HUES48 (cell line): ENCODE results near the gene ADCY7.
"Not testable (repeated sequence)": the region's sequence is repeated elsewhere in the genome, so short reads cannot be mapped to it uniquely, and the experiment has no call there.

Source experiments
- H3K27ac ChIP-seq: one replicate; pipeline ENCODE4 v1.7.0; 2013; ENCODE audit warnings: low read depth, low read length, inconsistent platforms
- H3K27me3 ChIP-seq: 2 replicates; pipeline ENCODE4 v1.6.1; 2013; ENCODE audit warnings: mild to moderate bottlenecking, low read length; ENCODE audit not compliant: control insufficient read depth, insufficient read depth
- H3K36me3 ChIP-seq: 2 replicates; pipeline ENCODE4 v1.6.1; 2013; ENCODE audit warnings: low read length; ENCODE audit not compliant: control insufficient read depth, insufficient read depth
- H3K4me1 ChIP-seq: 2 replicates; pipeline ENCODE4 v1.6.1; 2013; ENCODE audit warnings: mild to moderate bottlenecking, low read length; ENCODE audit not compliant: control insufficient read depth, insufficient read depth
- H3K4me3 ChIP-seq: 2 replicates; pipeline ENCODE4 v1.5.1; 2013; ENCODE audit warnings: mild to moderate bottlenecking, low read depth, low read length
- H3K9ac ChIP-seq: 2 replicates; pipeline ENCODE4 v1.6.1; 2013; ENCODE audit warnings: mild to moderate bottlenecking, low read depth, low read length, moderate library complexity
- H3K9me3 ChIP-seq: 2 replicates; pipeline ENCODE4 v1.6.1; 2013; ENCODE audit warnings: low read length; ENCODE audit not compliant: control insufficient read depth, insufficient read depth

ADCY7 gene

GRCh38 chr16:50335196-50335958 is 69.0 kb downstream of the ADCY7 start:
- H3K4me3 ChIP-seq: no peak overlapping the region
- no peaks in the 10 kb centered on the region for H3K4me1 ChIP-seq
- peaks cover 86% of the 10 kb centered on the region for H3K36me3 ChIP-seq
- no peaks in the 10 kb centered on the region for H3K27me3 ChIP-seq
- no peaks in the 10 kb centered on the region for H3K9me3 ChIP-seq
- H3K9ac ChIP-seq: no peak overlapping the region
- H3K27ac ChIP-seq: no peak overlapping the region

DNA sequence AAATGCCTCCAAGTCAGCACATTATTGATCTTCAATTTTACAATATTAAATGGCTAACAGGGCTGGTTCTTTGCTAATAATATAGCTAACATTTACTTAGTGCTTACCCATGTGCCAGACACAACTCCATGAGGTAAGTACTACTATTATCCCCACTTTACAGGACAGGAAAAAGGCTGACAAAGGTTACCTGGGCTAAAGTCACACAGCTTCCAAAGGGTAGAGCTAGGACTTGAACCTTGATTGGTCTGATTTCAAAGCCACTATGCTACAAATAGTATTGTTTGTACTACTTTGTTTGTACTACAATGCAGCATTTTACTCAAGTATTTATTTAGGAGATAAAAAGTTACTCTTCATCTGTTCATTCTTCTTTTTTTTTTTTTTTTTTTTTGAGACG is 70.5 kb downstream of the ADCY7 start:
- Histone ChIP-seq H3K27me3 (no peaks in the 10 kb centered on the region), H3K9ac (no peak overlapping the region), H3K27ac (no peak overlapping the region), H3K4me3 (no peak overlapping the region), H3K4me1 (no peaks in the 10 kb centered on the region), H3K36me3 (peaks cover 83% of the 10 kb centered on the region), H3K9me3 (no peaks in the 10 kb centered on the region)

- Histone ChIP-seq H3K4me3 (no peak overlapping the region), H3K9me3 (no peaks in the 10 kb centered on the region), H3K27ac (no peak overlapping the region), H3K9ac (no peak overlapping the region), H3K4me1 (no peaks in the 10 kb centered on the region; the same call in 1 of the 2 replicates), H3K36me3 (peaks cover 81% of the 10 kb centered on the region), H3K27me3 (no peaks in the 10 kb centered on the region)
Observed at GRCh38 chr16:50338371-50339231, 72.2 kb downstream of the ADCY7 start.

GRCh38 chr16:50340578-50340977 is 74.2 kb downstream of the ADCY7 start:
- no peak overlapping the region for H3K4me3 ChIP-seq
- no peaks in the 10 kb centered on the region for H3K27me3 ChIP-seq
- H3K4me1 ChIP-seq: no peaks in the 10 kb centered on the region; the same call in 1 of the 2 replicates
- no peaks in the 10 kb centered on the region for H3K9me3 ChIP-seq
- H3K36me3 ChIP-seq: peaks cover 68% of the 10 kb centered on the region
- H3K9ac ChIP-seq: no peak overlapping the region
- H3K27ac ChIP-seq: no peak overlapping the region

GRCh38 chr16:50343566-50343965 is 77.2 kb downstream of the ADCY7 start:
- H3K27ac ChIP-seq, H3K9ac ChIP-seq, H3K9me3 ChIP-seq, H3K4me3 ChIP-seq, H3K4me1 ChIP-seq, H3K27me3 ChIP-seq: not testable (repeated sequence)
- H3K36me3 ChIP-seq: peaks cover 50% of the 10 kb centered on the region

DNA sequence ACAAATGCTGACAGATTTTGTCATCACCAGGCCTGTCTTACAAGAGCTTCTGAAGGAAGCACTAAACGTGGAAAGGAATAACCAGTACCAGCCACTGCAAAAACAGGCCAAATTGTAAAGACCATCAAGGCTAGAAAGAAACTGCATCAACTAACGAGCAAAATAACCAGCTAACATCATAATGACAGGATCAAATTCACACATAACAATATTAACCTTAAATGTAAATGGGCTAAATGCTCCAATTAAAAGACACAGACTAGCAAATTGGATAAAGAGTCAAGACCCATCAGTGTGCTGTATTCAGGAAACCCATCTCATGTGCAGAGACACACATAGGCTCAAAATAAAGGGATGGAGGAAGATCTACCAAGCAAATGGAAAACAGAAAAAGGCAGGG is 78.9 kb downstream of the ADCY7 start:
- H3K27me3 ChIP-seq, H3K4me3 ChIP-seq, H3K9me3 ChIP-seq, H3K9ac ChIP-seq, H3K4me1 ChIP-seq, H3K27ac ChIP-seq: not testable (repeated sequence)
- peaks cover 45% of the 10 kb centered on the region for H3K36me3 ChIP-seq

DNA sequence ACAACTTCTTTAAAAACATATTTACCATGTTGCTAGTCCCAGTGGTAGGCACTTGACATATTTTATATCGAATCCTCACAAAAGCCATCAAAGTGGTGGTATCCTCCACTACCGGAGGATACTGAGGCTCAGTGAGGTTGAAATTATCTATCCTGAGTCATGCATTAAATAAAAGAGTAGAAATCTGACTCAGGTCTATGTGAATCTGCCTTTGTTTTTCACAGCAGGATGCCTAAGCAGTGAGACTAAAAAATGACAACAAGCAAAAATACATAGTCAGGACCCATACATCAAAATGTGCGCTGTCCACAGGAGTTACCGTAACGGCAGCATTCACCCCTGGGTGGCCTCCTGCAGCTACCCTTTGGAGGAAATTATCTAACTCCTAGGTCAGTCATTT is 84.8 kb downstream of the ADCY7 start:
- Histone ChIP-seq H3K27me3 (no peaks in the 10 kb centered on the region), H3K9ac (no peak overlapping the region), H3K9me3 (no peaks in the 10 kb centered on the region), H3K4me3 (no peak overlapping the region), H3K4me1 (no peaks in the 10 kb centered on the region), H3K27ac (no peak overlapping the region), H3K36me3 (peaks cover 57% of the 10 kb centered on the region)

DNA sequence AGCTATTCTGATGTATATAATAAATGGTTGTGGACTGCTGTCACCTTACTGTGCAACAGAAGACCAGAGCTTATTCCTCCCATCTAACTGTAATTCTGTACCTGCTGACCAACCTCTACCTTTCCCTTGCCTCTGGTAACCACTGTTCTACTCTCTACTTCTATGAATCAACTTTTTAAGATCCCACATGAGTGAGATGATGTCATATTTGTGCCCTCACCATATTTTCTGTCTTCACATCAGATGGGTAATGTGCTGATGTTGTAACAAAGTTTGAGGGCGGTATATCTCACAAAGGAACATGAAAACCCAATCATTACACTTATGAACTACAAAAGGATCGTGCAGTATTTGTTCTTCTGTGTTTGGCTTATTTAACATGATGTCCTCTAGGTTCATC is 85.6 kb downstream of the ADCY7 start:
- H3K9ac ChIP-seq: no peak overlapping the region
- no peaks in the 10 kb centered on the region for H3K27me3 ChIP-seq
- no peaks in the 10 kb centered on the region for H3K9me3 ChIP-seq
- no peak overlapping the region for H3K4me3 ChIP-seq
- no peak overlapping the region for H3K27ac ChIP-seq
- peaks cover 64% of the 10 kb centered on the region for H3K36me3 ChIP-seq
- no peaks in the 10 kb centered on the region for H3K4me1 ChIP-seq

GRCh38 chr16:50354082-50354481 is 87.7 kb downstream of the ADCY7 start:
- Histone ChIP-seq H3K9ac (no peak overlapping the region), H3K4me1 (no peaks in the 10 kb centered on the region), H3K27ac (no peak overlapping the region), H3K9me3 (no peaks in the 10 kb centered on the region), H3K4me3 (no peak overlapping the region), H3K36me3 (peaks cover 82% of the 10 kb centered on the region), H3K27me3 (no peaks in the 10 kb centered on the region)

DNA sequence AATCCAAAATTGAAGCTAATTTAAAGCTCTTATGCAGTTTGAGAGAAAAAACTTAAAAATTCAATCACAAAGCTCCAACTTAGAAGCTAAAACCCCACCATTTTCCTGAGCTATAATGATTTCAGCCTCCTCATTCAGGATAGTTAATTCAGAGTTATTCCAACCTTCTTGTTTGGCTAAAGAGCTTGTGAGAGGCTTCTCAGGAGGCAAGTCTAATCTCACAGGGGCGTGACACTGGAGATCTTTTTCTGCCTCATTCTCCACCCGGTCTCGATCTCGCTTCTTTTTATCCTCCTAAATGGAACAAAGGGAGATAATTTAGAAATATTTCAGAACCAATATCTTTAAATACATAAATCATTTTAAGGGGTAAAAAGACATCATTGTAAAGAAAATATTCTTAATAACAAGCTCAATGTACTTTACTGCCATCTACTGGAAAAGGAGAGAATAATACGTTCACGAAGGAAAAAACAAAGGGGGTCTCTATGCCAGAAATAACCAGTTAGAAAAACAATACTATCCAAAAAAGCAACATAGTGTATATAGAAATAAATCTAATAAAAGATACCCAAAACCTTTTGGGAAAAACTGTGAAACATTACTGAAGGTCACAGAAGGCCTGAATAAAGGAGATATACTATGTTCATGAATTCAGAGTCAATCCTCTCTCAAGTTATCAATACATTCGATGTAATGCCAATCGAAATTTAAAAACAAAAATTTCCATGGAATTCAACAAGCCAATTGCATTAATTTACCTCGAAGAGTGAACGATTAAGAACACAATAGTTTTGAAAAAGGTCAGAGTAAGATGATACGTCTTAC is 88.5 kb downstream of the ADCY7 start:
- H3K9ac ChIP-seq: no peak overlapping the region
- H3K27ac ChIP-seq: no peak overlapping the region
- H3K4me1 ChIP-seq: peaks cover 1% of the 10 kb centered on the region; the same call in 1 of the 2 replicates
- no peaks in the 10 kb centered on the region for H3K27me3 ChIP-seq
- H3K36me3 ChIP-seq: peaks cover 82% of the 10 kb centered on the region
- H3K9me3 ChIP-seq: no peaks in the 10 kb centered on the region
- no peak overlapping the region for H3K4me3 ChIP-seq
